Muscle layer of colon (tissue), 2 donors: ENCODE measurements around the gene KRTAP17-1.

ENCODE experiments used
- H3K27ac ChIP-seq: one replicate; pipeline ENCODE4 v1.7.0; 2013; ENCODE audit warnings: low read depth, mild to moderate bottlenecking, low read length, moderate library complexity
- H3K27me3 ChIP-seq, 2 donors: one replicate each; pipeline ENCODE4 v1.7.0; 2013; ENCODE audit warnings: low read length in 2 of 2, mild to moderate bottlenecking in 2 of 2; ENCODE audit not compliant: insufficient read depth in 2 of 2, control insufficient read depth in 1 of 2
- H3K36me3 ChIP-seq: one replicate; pipeline ENCODE4 v1.7.0; 2013; ENCODE audit warnings: mild to moderate bottlenecking, low read length; ENCODE audit not compliant: insufficient read depth
- H3K4me1 ChIP-seq: one replicate; pipeline ENCODE4 v1.7.0; 2013; ENCODE audit warnings: mild to moderate bottlenecking, low read length; ENCODE audit not compliant: insufficient read depth
- H3K4me3 ChIP-seq, 2 donors: one replicate each; pipeline ENCODE4 v1.7.0; 2013; ENCODE audit warnings: low read length in 2 of 2, low read depth in 1 of 2, mild to moderate bottlenecking in 1 of 2, moderate library complexity in 1 of 2
- H3K9ac ChIP-seq: one replicate; pipeline ENCODE4 v1.7.0; 2013; ENCODE audit warnings: low read length
- H3K9me3 ChIP-seq: one replicate; pipeline ENCODE4 v1.7.0; 2013; ENCODE audit warnings: mild to moderate bottlenecking, low read length
- donor health status: abdominal sarcoma.
- donor health status: Adenocarcinoma of cecum.

Gene KRTAP17-1

GRCh38 chr17:41265078-41265477 is 50.4 kb downstream of the KRTAP17-1 start, which contains the start of gene KRTAP9-6:
Gene KRTAP9-6 (plus strand): TSS chr17:41265378. CDS start chr17:41265378, 0 bp downstream.
- H3K4me3 ChIP-seq: no peak within 1 kb of the TSS

More at GRCh38 chr17:41265078-41265477, 50.4 kb downstream of the KRTAP17-1 start, which contains the start of gene KRTAP9-6:
- H3K4me1 ChIP-seq: no peaks in the 10 kb centered on the region
- no peak within 1 kb of the TSS for H3K9ac ChIP-seq
- no peaks in the 10 kb centered on the region for H3K9me3 ChIP-seq
- H3K27ac ChIP-seq: no peak within 1 kb of the TSS
- no peaks in the 10 kb centered on the region for H3K36me3 ChIP-seq
- H3K27me3 ChIP-seq: no peaks in the 10 kb centered on the region
